ENCODE results near the gene FOXK1. TPM values are rescaled to one million over a fixed set of nuclear protein-coding genes. Genes with fewer than 3 reads are reported as not detected.

FOXK1 gene
- total RNA-seq, 5 donors from 2014 or later (not counting 1 experiment from before 2014, with no cell fraction given): 63.9 to 79.7 (median 74.2) TPM

DNA sequence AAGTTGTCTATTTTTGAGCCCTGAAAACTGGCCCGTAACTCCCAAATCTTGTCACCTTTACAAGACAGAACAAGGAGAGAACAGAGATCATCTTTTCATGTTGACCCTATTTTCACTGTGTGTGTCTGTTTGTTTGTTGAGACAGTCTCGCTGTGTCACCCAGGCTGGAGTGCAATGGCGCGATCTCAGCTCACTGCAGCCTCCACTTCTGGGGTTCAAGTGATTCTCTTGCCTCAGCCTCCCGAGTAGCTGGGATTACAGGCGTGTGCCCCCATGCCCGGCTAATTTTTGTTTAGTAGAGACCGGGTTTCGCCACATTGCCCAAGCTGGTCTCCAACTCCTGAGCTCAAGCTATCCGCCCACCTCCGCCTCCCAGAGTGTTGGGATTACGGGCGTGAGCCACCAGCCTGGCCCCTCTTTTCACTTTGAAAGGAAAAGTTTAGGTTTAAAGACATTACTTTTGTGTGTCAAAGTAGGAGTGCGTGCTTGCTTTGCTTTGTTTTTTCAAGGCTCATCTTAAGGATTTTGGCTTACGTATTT, 32.1 kb downstream of the FOXK1 start:
- Histone ChIP-seq H3K27me3 (replicated peaks in 1 of 2; ENCODE audit: control insufficient read depth in 2 of 2, extremely low read depth in 1 of 2, insufficient read depth in 2 of 2, low read length in 1 of 2) (no peaks in the 10 kb centered on the region), H3K36me3 (ENCODE audit: control insufficient read depth in 2 of 2, extremely low read depth in 1 of 2, insufficient read depth in 1 of 2, low read length in 1 of 2) (peaks cover 7 to 11% of the 10 kb centered on the region in 2 donors), H3K27ac (ENCODE audit: low read length) (no peak overlapping the region), H3K4me1 (ENCODE audit: control insufficient read depth in 1 of 2, extremely low read depth in 1 of 2, insufficient read depth in 2 of 2, low read length in 2 of 2) (peaks cover 0 to 61% of the 10 kb centered on the region in 2 experiments), H3K9me3 (no peaks in the 10 kb centered on the region), H3K4me3 (ENCODE audit: control insufficient read depth in 1 of 2, extremely low read depth in 1 of 2, low read length in 1 of 2) (no peak overlapping the region)
- WGBS (ENCODE audit: insufficient coverage): 97% methylated on average over 12 of the region's 15 CpGs
- Mint-ChIP-seq H3K36me3 (peaks cover 35% of the 10 kb centered on the region), H3K9me3 (no peaks in the 10 kb centered on the region), H3K4me3 (peak overlapping the region in 1 of 3 donors; percentile 35), H3K27me3 (no peaks in the 10 kb centered on the region), H3K27ac (no peak overlapping the region), H3K4me1 (peaks cover 76 to 84% (median 77%) of the 10 kb centered on the region in 3 donors)
- no peak for ATAC-seq (replicated peaks in 1 of 4)
- DNase-seq: no peak
- POLR2A ChIA-PET: no interaction called here
- CTCF ChIA-PET: no interaction called here

DNA sequence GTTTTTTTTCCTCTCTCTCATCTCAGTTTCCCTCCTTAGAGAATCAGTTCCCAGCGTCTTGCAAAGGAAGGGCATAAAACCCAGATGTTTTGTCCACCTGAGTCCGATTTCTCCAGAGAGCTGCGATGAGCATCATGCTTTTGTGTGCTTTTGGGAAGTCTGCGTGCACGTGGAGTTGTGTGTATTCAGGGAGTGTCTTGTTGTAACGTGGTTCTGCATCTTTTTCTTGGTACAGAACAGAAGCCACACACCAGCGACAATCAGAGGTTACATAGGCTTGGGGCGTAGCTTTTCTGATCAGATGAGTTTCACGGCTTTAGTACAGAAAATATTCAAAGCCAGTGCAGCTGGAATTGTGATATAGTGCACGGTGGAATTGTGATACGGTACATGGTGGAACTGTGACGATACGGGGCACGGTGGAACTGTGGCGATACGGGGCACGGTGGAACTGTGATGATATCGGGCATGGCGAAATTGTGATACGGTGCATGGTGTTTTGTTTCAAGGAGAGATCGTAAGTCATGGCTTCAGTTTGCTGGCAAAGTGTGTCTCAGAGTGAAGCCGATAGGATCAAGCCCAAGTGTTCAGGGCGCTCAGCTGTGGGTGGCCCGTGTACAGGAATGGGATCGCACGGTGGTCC, 32.8 kb downstream of the FOXK1 start:
- no peaks in the 10 kb centered on the region for H3K9me3 Mint-ChIP-seq
- ChIA-PET CTCF (no interaction called here), POLR2A (no interaction called here)
- DNase-seq: no peak
- no peaks in the 10 kb centered on the region for H3K27me3 ChIP-seq (replicated peaks in 1 of 2; ENCODE audit: control insufficient read depth in 2 of 2, extremely low read depth in 1 of 2, insufficient read depth in 2 of 2, low read length in 1 of 2)
- no peak overlapping the region for H3K27ac ChIP-seq (ENCODE audit: low read length)
- peak overlapping the region in 1 of 3 donors; percentile 35 for H3K4me3 Mint-ChIP-seq
- no peak overlapping the region for H3K4me3 ChIP-seq (ENCODE audit: control insufficient read depth in 1 of 2, extremely low read depth in 1 of 2, low read length in 1 of 2)
- H3K36me3 ChIP-seq (ENCODE audit: control insufficient read depth in 2 of 2, extremely low read depth in 1 of 2, insufficient read depth in 1 of 2, low read length in 1 of 2): peaks cover 7% of the 10 kb centered on the region in 2 donors
- peak overlapping the region in 1 of 2 donors; percentile 60 for H3K27ac Mint-ChIP-seq
- H3K36me3 Mint-ChIP-seq: peaks cover 35% of the 10 kb centered on the region
- no peak for ATAC-seq (replicated peaks in 1 of 4)
- H3K9me3 ChIP-seq: no peaks in the 10 kb centered on the region
- H3K4me1 ChIP-seq (ENCODE audit: control insufficient read depth in 1 of 2, extremely low read depth in 1 of 2, insufficient read depth in 2 of 2, low read length in 2 of 2): peaks cover 0 to 59% of the 10 kb centered on the region in 2 experiments
- peaks cover 75 to 85% (median 78%) of the 10 kb centered on the region in 3 donors for H3K4me1 Mint-ChIP-seq
- WGBS (ENCODE audit: insufficient coverage): 95% methylated on average over 25 of the region's 26 CpGs
- no peaks in the 10 kb centered on the region for H3K27me3 Mint-ChIP-seq

DNA sequence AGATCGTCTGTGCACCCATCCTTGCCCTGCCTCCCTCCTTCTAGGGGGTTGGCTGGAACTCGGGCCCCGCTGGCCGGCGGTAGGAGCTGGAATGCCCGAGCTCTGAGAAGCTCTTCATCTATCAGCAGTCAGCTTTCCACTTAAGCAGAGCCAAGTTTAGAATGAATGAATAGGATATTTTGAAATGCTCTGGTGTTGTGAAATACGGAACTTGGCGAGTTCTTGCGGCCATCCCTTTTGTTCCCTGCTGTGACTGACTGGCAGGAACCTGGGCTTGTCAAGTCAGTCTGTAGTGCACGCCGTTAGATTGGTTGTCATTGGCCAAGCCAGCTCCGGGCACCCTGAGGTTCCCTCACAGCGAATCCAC, 33.3 kb downstream of the FOXK1 start:
- Histone ChIP-seq H3K27me3 (replicated peaks in 1 of 2; ENCODE audit: control insufficient read depth in 2 of 2, extremely low read depth in 1 of 2, insufficient read depth in 2 of 2, low read length in 1 of 2) (no peaks in the 10 kb centered on the region), H3K27ac (ENCODE audit: low read length) (no peak overlapping the region), H3K4me3 (ENCODE audit: control insufficient read depth in 1 of 2, extremely low read depth in 1 of 2, low read length in 1 of 2) (no peak overlapping the region), H3K4me1 (ENCODE audit: control insufficient read depth in 1 of 2, extremely low read depth in 1 of 2, insufficient read depth in 2 of 2, low read length in 2 of 2) (peaks cover 0 to 58% of the 10 kb centered on the region in 2 experiments), H3K9me3 (no peaks in the 10 kb centered on the region), H3K36me3 (ENCODE audit: control insufficient read depth in 2 of 2, extremely low read depth in 1 of 2, insufficient read depth in 1 of 2, low read length in 1 of 2) (peaks cover 7% of the 10 kb centered on the region in 2 donors)
- Mint-ChIP-seq H3K4me1 (peaks cover 76 to 87% (median 79%) of the 10 kb centered on the region in 3 donors), H3K36me3 (peaks cover 36% of the 10 kb centered on the region), H3K27ac (no peak overlapping the region), H3K9me3 (no peaks in the 10 kb centered on the region), H3K27me3 (no peaks in the 10 kb centered on the region), H3K4me3 (no peak overlapping the region)
- ATAC-seq (replicated peaks in 1 of 4) (no peak), DNase-seq (peak in 1 of 35 experiments; percentile 22)
- WGBS (ENCODE audit: insufficient coverage): 92% methylated on average over 5 of the region's 13 CpGs
- POLR2A ChIA-PET: no interaction called here
- CTCF ChIA-PET: no interaction called here

DNA sequence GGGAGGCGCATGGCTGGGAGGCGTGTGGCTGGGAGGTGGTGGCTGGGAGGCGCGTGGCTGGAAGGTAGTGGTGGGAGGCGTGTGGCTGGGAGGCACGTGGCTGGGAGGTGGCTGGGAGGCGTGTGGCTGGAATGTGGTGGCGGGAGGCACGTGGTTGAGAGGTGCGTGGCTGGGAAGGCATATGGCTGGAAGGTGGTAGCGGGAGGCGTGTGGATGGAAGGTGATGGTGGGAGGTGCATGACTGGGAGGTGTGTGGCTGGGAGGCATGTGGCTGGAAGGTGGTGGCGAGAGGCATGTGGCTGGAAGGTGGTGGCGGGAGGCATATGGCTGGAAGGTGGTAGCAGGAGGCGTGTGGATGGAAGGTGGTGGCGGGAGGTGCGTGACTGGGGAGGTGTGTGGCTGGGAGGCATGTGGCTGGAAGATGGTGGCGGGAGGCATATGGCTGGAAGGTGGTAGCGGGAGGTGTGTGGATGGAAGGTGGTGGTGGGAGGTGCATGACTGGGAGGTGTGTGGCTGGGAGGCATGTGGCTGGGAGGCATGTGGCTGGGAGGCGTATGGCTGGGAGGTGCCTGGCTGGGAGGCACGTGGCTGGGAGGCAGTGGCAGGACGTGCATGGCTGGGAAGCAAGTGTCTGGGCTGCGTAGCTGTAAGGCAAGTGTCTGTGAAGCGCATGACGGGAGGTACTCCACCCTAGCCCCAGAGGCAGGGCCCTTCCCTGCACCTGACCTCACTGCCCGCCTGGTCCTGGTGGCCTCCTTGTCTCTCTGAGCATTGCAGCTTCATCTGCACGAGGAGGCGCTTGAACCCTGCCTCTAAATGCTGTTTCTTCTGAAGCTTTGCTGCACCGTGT, 35.1 kb downstream of the FOXK1 start:
- ATAC-seq (replicated peaks in 1 of 4): no peak
- H3K4me3 Mint-ChIP-seq: peak overlapping the region in 1 of 3 donors; percentile 24
- ChIA-PET POLR2A (no interaction called here), CTCF (no interaction called here)
- 97% methylated on average over 26 of the region's 29 CpGs for WGBS (ENCODE audit: insufficient coverage)
- H3K4me1 ChIP-seq (ENCODE audit: control insufficient read depth in 1 of 2, extremely low read depth in 1 of 2, insufficient read depth in 2 of 2, low read length in 2 of 2): peaks cover 0 to 44% of the 10 kb centered on the region in 2 experiments
- peaks cover 60 to 77% (median 69%) of the 10 kb centered on the region in 3 donors for H3K4me1 Mint-ChIP-seq
- no peaks in the 10 kb centered on the region for H3K27me3 Mint-ChIP-seq
- H3K27ac ChIP-seq (ENCODE audit: low read length): no peak overlapping the region
- no peaks in the 10 kb centered on the region for H3K27me3 ChIP-seq (replicated peaks in 1 of 2; ENCODE audit: control insufficient read depth in 2 of 2, extremely low read depth in 1 of 2, insufficient read depth in 2 of 2, low read length in 1 of 2)
- DNase-seq: no peak
- peaks cover 20% of the 10 kb centered on the region for H3K36me3 Mint-ChIP-seq
- no peak overlapping the region for H3K27ac Mint-ChIP-seq
- H3K4me3 ChIP-seq (ENCODE audit: control insufficient read depth in 1 of 2, extremely low read depth in 1 of 2, low read length in 1 of 2): no peak overlapping the region
- no peaks in the 10 kb centered on the region for H3K9me3 ChIP-seq
- H3K36me3 ChIP-seq (ENCODE audit: control insufficient read depth in 2 of 2, extremely low read depth in 1 of 2, insufficient read depth in 1 of 2, low read length in 1 of 2): peaks cover 7 to 8% of the 10 kb centered on the region in 2 donors
- no peaks in the 10 kb centered on the region for H3K9me3 Mint-ChIP-seq

DNA sequence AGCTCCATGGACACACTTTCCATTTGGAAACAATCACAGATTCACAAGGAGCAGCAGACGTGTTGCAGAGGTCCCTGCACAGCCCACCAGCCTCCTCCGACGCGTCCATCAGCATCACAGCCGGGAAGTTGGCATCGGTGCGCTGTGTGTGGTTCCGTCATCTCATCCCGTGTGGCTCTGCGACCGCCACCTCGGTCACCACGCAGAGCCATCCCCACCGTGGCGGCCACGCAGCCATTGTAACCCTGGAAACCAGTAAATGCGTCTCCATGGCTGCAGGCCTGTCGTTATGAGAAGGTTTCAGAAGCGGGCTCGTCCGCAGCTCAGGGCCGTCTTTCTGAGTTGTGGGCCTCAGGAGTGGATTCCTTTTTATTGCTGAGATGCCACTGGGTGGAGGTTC, 36.0 kb downstream of the FOXK1 start:
- Mint-ChIP-seq H3K9me3 (no peaks in the 10 kb centered on the region), H3K4me3 (no peak overlapping the region), H3K36me3 (peaks cover 20% of the 10 kb centered on the region), H3K4me1 (peaks cover 54 to 73% (median 62%) of the 10 kb centered on the region in 3 donors), H3K27ac (no peak overlapping the region), H3K27me3 (no peaks in the 10 kb centered on the region)
- ChIA-PET CTCF (no interaction called here), POLR2A (no interaction called here)
- Histone ChIP-seq H3K4me1 (ENCODE audit: control insufficient read depth in 1 of 2, extremely low read depth in 1 of 2, insufficient read depth in 2 of 2, low read length in 2 of 2) (peaks cover 0 to 37% of the 10 kb centered on the region in 2 experiments), H3K36me3 (ENCODE audit: control insufficient read depth in 2 of 2, extremely low read depth in 1 of 2, insufficient read depth in 1 of 2, low read length in 1 of 2) (peaks cover 12 to 14% of the 10 kb centered on the region in 2 donors), H3K4me3 (ENCODE audit: control insufficient read depth in 1 of 2, extremely low read depth in 1 of 2, low read length in 1 of 2) (no peak overlapping the region), H3K27ac (ENCODE audit: low read length) (no peak overlapping the region), H3K9me3 (no peaks in the 10 kb centered on the region), H3K27me3 (replicated peaks in 1 of 2; ENCODE audit: control insufficient read depth in 2 of 2, extremely low read depth in 1 of 2, insufficient read depth in 2 of 2, low read length in 1 of 2) (no peaks in the 10 kb centered on the region)
- DNase-seq (no peak), ATAC-seq (replicated peaks in 1 of 4) (no peak)
- 99% methylated on average over 15 of the region's 22 CpGs for WGBS (ENCODE audit: insufficient coverage)

DNA sequence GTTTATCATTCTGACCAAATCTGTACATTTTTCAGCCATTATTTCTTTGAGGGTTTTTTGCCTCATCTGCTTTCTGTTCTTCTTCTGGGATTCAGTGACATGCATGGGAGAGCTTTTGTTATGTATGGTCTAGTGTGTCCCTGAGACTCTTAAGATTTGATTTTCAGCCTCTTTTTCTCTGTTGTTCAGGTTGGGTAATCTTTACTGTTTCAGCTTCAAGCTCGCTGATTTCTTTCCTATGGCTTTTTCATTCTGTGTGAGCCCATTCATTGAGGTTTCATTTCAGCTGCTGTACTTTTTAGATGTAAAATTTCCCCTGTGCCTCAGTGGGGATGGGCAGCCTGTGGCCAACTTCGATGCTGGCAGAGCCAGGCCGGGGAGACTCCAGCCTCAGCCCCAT, 38.1 kb downstream of the FOXK1 start:
- Mint-ChIP-seq H3K4me1 (peaks cover 60 to 76% (median 62%) of the 10 kb centered on the region in 3 donors), H3K27me3 (no peaks in the 10 kb centered on the region), H3K27ac (peak overlapping the region in 1 of 2 donors; percentile 49), H3K36me3 (peaks cover 13% of the 10 kb centered on the region), H3K9me3 (no peaks in the 10 kb centered on the region), H3K4me3 (no peak overlapping the region)
- peaks cover 9 to 14% of the 10 kb centered on the region in 2 donors for H3K36me3 ChIP-seq (ENCODE audit: control insufficient read depth in 2 of 2, extremely low read depth in 1 of 2, insufficient read depth in 1 of 2, low read length in 1 of 2)
- H3K4me1 ChIP-seq (ENCODE audit: control insufficient read depth in 1 of 2, extremely low read depth in 1 of 2, insufficient read depth in 2 of 2, low read length in 2 of 2): peaks cover 0 to 39% of the 10 kb centered on the region in 2 experiments
- POLR2A ChIA-PET: no interaction called here
- no peak overlapping the region for H3K27ac ChIP-seq (ENCODE audit: low read length)
- WGBS (ENCODE audit: insufficient coverage): 83% methylated on average over 3 of the region's 3 CpGs
- H3K27me3 ChIP-seq (replicated peaks in 1 of 2; ENCODE audit: control insufficient read depth in 2 of 2, extremely low read depth in 1 of 2, insufficient read depth in 2 of 2, low read length in 1 of 2): no peaks in the 10 kb centered on the region
- H3K4me3 ChIP-seq (ENCODE audit: control insufficient read depth in 1 of 2, extremely low read depth in 1 of 2, low read length in 1 of 2): no peak overlapping the region
- H3K9me3 ChIP-seq: no peaks in the 10 kb centered on the region
- ATAC-seq (replicated peaks in 1 of 4): no peak
- CTCF ChIA-PET: no interaction called here
- no peak for DNase-seq

All from T-cell (primary cell).